ENCODE results near the gene PLA2G4B. TPM values are rescaled to one million over a fixed set of nuclear protein-coding genes. Genes with fewer than 3 reads are reported as not detected.
A peak's percentile ranks its signal among the peaks of the same experiment; 100 is the strongest.

Gene PLA2G4B
- total and polyA plus RNA-seq, 2 experiments from 2014 or later, result 2.7 to 19.6 TPM

GRCh38 chr15:41893422-41894250 is 55.0 kb downstream of the PLA2G4B start, which contains the start of gene SPTBN5:
Gene SPTBN5, minus strand, starts transcription at chr15:41894053. Its CDS starts 556 bp downstream, at chr15:41893497.
- DNase-seq (ENCODE audit: low spot score), result no peak
- Histone ChIP-seq H3K4me3 (no peak within 1 kb of the TSS), H2AFZ (no peak within 1 kb of the TSS), H3K9me2 (replicated peaks; ENCODE audit: insufficient read depth) (no peaks in the 10 kb centered on the region), H3K79me2 (no peaks in the 10 kb centered on the region), H3K27ac (no peak within 1 kb of the TSS), H3K36me3 (replicated peaks; ENCODE audit: insufficient read depth, low read depth) (no peaks in the 10 kb centered on the region), H3K4me1 (ENCODE audit: insufficient read depth) (peaks cover 11% of the 10 kb centered on the region), H4K20me1 (ENCODE audit: insufficient read depth, poor library complexity, severe bottlenecking) (no peaks in the 10 kb centered on the region), H3K9me3 (ENCODE audit: low read depth) (no peaks in the 10 kb centered on the region), H3K4me2 (no peak within 1 kb of the TSS), H3K27me3 (no peaks in the 10 kb centered on the region)
- 91% methylated on average over 15 of the region's 15 CpGs for whole genome bisulfite sequencing (ENCODE audit: low lambda C conversion rate, missing lambda C conversion rate)
- no peak for TF ChIP-seq CTCF (IDR thresholded peaks at IDR 0.05; ENCODE audit: poor library complexity)
- TF ChIP-seq EZH2phosphoT487 (IDR thresholded peaks at IDR 0.05; ENCODE audit: low read depth, severe bottlenecking, unreplicated experiment), result no peak
- TF ChIP-seq EZH2 (IDR thresholded peaks at IDR 0.05; ENCODE audit: borderline replicate concordance), result no peak

GRCh38 chr15:41894251-41894790 is 55.7 kb downstream of the PLA2G4B start:
- Histone ChIP-seq H3K79me2 (no peaks in the 10 kb centered on the region), H3K9me2 (replicated peaks; ENCODE audit: insufficient read depth) (no peaks in the 10 kb centered on the region), H4K20me1 (ENCODE audit: insufficient read depth, poor library complexity, severe bottlenecking) (no peaks in the 10 kb centered on the region), H2AFZ (no peak overlapping the region), H3K36me3 (replicated peaks; ENCODE audit: insufficient read depth, low read depth) (no peaks in the 10 kb centered on the region), H3K9me3 (ENCODE audit: low read depth) (no peaks in the 10 kb centered on the region), H3K4me2 (no peak overlapping the region), H3K27ac (no peak overlapping the region), H3K4me3 (no peak overlapping the region), H3K4me1 (ENCODE audit: insufficient read depth) (peaks cover 11% of the 10 kb centered on the region), H3K27me3 (no peaks in the 10 kb centered on the region)
- no peak for TF ChIP-seq EZH2 (IDR thresholded peaks at IDR 0.05; ENCODE audit: borderline replicate concordance)
- WGBS (ENCODE audit: low lambda C conversion rate, missing lambda C conversion rate), result 89% methylated on average over 17 of the region's 17 CpGs
- no peak for DNase-seq (ENCODE audit: low spot score)

GRCh38 chr15:41894791-41895463 is 56.3 kb downstream of the PLA2G4B start:
- H3K4me1 ChIP-seq (ENCODE audit: insufficient read depth), result peaks cover 11% of the 10 kb centered on the region
- no peak overlapping the region for H3K4me2 ChIP-seq
- no peaks in the 10 kb centered on the region for H3K9me3 ChIP-seq (ENCODE audit: low read depth)
- no peak overlapping the region for H3K4me3 ChIP-seq
- peak; percentile 78 for DNase-seq (ENCODE audit: low spot score)
- no peaks in the 10 kb centered on the region for H3K9me2 ChIP-seq (replicated peaks; ENCODE audit: insufficient read depth)
- 52% methylated on average over 24 of the region's 24 CpGs for WGBS (ENCODE audit: low lambda C conversion rate, missing lambda C conversion rate)
- H3K27ac ChIP-seq, result peak overlapping the region; percentile 43
- H3K79me2 ChIP-seq, result no peaks in the 10 kb centered on the region
- H2AFZ ChIP-seq, result no peak overlapping the region
- H4K20me1 ChIP-seq (ENCODE audit: insufficient read depth, poor library complexity, severe bottlenecking), result no peaks in the 10 kb centered on the region
- H3K27me3 ChIP-seq, result no peaks in the 10 kb centered on the region
- TF ChIP-seq EZH2phosphoT487 (IDR thresholded peaks at IDR 0.05; ENCODE audit: low read depth, severe bottlenecking, unreplicated experiment) (no peak), CTCF (IDR thresholded peaks at IDR 0.05; ENCODE audit: poor library complexity) (no peak), EZH2 (IDR thresholded peaks at IDR 0.05; ENCODE audit: borderline replicate concordance) (no peak)
- H3K36me3 ChIP-seq (replicated peaks; ENCODE audit: insufficient read depth, low read depth), result no peaks in the 10 kb centered on the region

GRCh38 chr15:41895491-41895890 is 56.8 kb downstream of the PLA2G4B start:
- Histone ChIP-seq H3K36me3 (replicated peaks; ENCODE audit: insufficient read depth, low read depth) (no peaks in the 10 kb centered on the region), H4K20me1 (ENCODE audit: insufficient read depth, poor library complexity, severe bottlenecking) (no peaks in the 10 kb centered on the region), H3K4me2 (no peak overlapping the region), H3K27ac (peak overlapping the region; percentile 43), H3K9me3 (ENCODE audit: low read depth) (no peaks in the 10 kb centered on the region), H3K79me2 (no peaks in the 10 kb centered on the region), H2AFZ (no peak overlapping the region), H3K4me3 (no peak overlapping the region), H3K4me1 (ENCODE audit: insufficient read depth) (peaks cover 11% of the 10 kb centered on the region), H3K9me2 (replicated peaks; ENCODE audit: insufficient read depth) (no peaks in the 10 kb centered on the region), H3K27me3 (no peaks in the 10 kb centered on the region)
- 94% methylated on average over 11 of the region's 11 CpGs for WGBS (ENCODE audit: low lambda C conversion rate, missing lambda C conversion rate)
- TF ChIP-seq CTCF (IDR thresholded peaks at IDR 0.05; ENCODE audit: poor library complexity) (no peak), EZH2 (IDR thresholded peaks at IDR 0.05; ENCODE audit: borderline replicate concordance) (no peak), EZH2phosphoT487 (IDR thresholded peaks at IDR 0.05; ENCODE audit: low read depth, severe bottlenecking, unreplicated experiment) (no peak)
- no peak for DNase-seq (ENCODE audit: low spot score)
